Astrocyte of the cerebellum (primary cell): Measurements from ENCODE around the gene TP53AIP1.

ENCODE experiments used
- DNase-seq: peaks from one replicate; pipeline ENCODE4 v3.0.0-alpha.2; 2011; ENCODE audit warnings: low read depth
- H3K4me3 ChIP-seq: 2 replicates; pipeline ENCODE4 v1.5.1; 2011; ENCODE audit warnings: mild to moderate bottlenecking, low read depth, low read length, moderate library complexity
- in situ Hi-C: cut with HindIII; loops from 2 replicates; pipeline ENCODE4 v1.10.0; 2017; ENCODE audit warnings: low sequenced_read_pairs
- TF ChIP-seq, protein P1 (sequence below): IDR thresholded peaks from 2 replicates; pipeline ENCODE4 v1.5.1; 2012; ENCODE audit warnings: low read length, low read depth, moderate library complexity, mild to moderate bottlenecking; ENCODE audit errors: missing control alignments

TP53AIP1 gene

DNA sequence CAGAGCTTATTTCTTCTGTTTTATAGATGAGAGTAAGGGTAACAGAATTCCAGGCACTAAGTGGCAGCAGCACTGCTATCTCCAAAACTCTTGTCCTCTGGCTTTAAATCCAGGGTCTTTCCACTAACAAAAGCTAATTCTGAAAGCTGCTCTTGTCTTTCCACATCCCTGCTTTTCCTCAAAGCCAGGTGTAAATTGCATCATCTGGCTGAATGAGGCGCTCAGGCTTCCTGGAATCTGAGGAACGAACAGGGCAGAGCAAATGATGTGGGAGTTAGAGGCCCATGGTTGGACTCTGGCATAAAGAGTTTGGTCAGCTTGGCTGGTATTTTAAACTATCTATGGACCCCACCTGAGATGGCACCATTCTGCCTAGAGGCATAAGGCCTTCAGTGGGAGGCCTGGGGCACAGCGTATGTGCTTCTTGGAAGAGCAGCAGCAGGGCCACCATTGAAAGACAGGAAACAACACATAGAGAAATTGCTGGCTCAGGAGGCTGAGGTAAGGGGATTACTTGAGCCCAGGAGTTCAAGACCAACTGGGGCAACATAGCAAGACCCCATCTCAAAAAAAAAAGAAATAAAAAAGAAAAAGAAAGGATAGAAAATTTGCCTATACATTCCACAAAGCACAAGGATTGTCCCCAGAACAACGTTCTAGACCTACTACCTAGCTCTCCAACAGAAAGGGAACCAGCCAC lies 49.7 kb downstream of the TP53AIP1 start:
- DNase-seq, result no peak
- no peak overlapping the region for H3K4me3 ChIP-seq
- TF ChIP-seq, protein P1, sequence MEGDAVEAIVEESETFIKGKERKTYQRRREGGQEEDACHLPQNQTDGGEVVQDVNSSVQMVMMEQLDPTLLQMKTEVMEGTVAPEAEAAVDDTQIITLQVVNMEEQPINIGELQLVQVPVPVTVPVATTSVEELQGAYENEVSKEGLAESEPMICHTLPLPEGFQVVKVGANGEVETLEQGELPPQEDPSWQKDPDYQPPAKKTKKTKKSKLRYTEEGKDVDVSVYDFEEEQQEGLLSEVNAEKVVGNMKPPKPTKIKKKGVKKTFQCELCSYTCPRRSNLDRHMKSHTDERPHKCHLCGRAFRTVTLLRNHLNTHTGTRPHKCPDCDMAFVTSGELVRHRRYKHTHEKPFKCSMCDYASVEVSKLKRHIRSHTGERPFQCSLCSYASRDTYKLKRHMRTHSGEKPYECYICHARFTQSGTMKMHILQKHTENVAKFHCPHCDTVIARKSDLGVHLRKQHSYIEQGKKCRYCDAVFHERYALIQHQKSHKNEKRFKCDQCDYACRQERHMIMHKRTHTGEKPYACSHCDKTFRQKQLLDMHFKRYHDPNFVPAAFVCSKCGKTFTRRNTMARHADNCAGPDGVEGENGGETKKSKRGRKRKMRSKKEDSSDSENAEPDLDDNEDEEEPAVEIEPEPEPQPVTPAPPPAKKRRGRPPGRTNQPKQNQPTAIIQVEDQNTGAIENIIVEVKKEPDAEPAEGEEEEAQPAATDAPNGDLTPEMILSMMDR, result no peak
- in situ Hi-C loops, result loop anchor here (25.0 kb wide), 1 partner anchor 444 kb away; no protein-coding TSS in a partner anchor

DNA sequence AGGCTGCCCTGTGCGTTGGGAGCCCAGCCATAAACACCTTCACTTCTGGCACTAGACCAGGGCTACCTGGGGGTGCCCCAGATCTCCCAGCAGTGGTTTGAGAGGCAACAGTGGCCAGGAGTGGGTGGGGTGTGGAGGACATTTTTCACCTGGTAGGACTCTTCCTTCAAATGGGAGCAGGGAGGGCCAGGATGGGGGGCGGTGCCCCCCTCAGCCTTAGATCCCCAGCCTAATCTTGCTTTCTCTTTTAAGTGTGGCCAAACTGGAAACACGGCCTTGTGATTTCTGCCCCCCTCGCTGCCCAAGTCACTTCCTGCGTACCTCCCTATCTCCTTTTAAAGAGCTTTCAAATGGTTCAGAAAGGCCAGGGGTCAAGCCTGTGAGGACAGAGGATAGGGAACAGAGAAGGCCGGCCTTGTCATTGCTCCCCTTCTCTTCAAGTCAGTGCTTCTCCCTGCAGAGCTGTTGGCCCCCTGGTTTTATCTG lies 50.7 kb downstream of the TP53AIP1 start:
- TF ChIP-seq, protein P1, result no peak
- in situ Hi-C loops, result loop anchor here (25.0 kb wide), 1 partner anchor 445 kb away; no protein-coding TSS in a partner anchor
- DNase-seq, result no peak
- no peak overlapping the region for H3K4me3 ChIP-seq

DNA sequence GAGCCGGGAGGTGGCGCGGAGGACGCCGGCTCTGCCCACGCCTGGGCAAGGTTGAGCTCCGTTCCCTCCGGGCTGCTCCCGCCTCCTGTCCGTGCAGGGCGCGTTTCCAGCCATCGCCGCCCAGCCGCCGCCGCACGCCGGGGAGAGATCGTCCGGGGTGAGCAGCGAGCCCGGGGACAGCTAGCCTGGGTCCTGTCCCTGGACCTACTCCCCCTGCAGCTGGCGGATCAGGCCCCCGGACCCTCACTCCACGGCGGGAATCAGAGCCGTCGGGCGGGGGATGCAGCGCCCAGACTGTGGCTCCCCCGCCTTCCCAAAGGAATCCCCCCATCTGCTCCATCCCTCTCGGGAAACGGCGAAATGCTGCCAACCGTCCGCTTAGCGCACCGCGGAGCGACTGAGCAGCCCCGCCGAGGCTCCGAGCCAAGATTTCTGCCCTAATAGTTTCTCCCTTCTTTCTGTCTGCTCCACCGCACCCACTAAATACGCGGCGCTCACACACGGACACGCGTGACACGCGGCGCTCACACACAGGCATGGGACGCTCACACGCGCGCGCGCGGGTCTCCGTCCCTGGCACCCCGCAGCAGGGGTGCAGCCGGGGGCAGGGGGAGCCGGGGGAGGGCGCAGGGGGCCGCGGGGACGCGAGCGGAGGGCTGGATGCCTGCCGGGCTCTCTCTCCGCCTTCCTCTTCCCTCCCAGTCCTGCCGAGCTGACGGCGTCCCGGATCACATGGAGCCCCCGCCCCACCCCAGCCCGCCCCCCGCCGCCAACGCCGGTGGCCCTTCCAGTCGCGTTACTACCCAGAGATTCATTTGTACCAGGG lies 51.9 kb downstream of the TP53AIP1 start, which contains the start of gene KCNJ5:
Gene KCNJ5, plus strand, starts transcription at position 814 of the 826 bp plus-strand sequence. CDS start 19,918 bp downstream, outside the sequence.
- DNase-seq, result no peak
- TF ChIP-seq, protein P1, result no peak
- H3K4me3 ChIP-seq, result peak within 1 kb of the TSS; percentile 44
- in situ Hi-C loops, result loop anchor here (25.0 kb wide), 1 partner anchor 447 kb away; no protein-coding TSS in a partner anchor

DNA sequence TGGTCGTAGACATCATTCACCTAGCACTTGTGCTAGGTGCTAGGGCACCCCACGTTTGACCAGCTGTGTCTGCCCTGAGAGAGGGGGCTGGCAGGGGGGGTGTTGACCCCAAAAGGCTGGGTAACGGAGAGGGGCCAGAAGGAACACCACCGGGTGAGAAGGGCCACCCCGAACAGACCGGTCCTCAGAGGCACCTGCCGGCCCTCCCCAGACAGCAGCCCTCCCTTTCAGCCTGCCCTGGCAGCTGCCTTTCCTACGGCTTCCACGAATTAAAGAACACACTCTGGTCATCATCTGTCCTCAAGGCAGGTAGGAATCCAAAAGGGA lies 52.5 kb downstream of the TP53AIP1 start:
- no peak for DNase-seq
- TF ChIP-seq, protein P1, result no peak
- H3K4me3 ChIP-seq, result peak overlapping the region; percentile 44
- in situ Hi-C loops, result loop anchor here (25.0 kb wide), 1 partner anchor 447 kb away; no protein-coding TSS in a partner anchor

DNA sequence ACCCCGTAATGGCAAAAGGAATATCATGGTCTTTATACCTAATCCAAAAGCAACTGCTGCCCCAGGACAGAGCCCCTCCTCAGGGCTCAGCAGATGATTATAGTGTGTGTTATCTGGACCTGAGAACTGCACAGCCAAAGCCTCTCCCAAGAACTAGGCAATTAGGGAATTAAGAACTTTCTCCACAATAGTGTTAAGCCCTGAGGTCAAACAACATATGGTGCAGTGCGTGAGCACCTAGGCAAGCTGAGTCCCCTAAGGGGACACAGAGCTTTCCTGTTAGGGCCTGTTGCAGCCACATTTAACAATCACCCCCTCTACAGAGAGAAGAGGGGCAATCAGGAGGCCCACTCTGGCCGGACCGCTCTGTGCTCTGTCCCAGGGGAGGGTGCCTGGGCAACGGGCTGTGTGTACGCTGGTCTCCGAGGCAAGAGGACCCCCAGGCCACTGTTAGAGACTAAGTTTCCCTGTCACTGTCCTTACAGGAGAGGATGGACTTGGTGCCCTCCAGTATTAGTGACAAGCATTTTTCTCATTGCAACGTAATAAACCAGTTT lies 52.9 kb downstream of the TP53AIP1 start:
- TF ChIP-seq, protein P1, result no peak
- no peak for DNase-seq
- H3K4me3 ChIP-seq, result no peak overlapping the region
- in situ Hi-C loops, result loop anchor here (25.0 kb wide), 1 partner anchor 448 kb away; no protein-coding TSS in a partner anchor
